Activated naive CD8-positive, alpha-beta T cell treated with anti-CD3 and anti-CD28 coated beads, Interleukin-2, amount 50 U/mL, for 24 hours (primary cell): ENCODE data around the gene KDM8.
A peak's percentile ranks its signal among the peaks of the same experiment; 100 is the strongest.

Experiments used
- ATAC-seq: fragments of 150-1000 bp; cut with Tn5 transposase; one replicate; pipeline ENCODE4 v1.10.0; 2021
- DNase-seq: peaks from one replicate; pipeline ENCODE4 v3.0.0; 2021
- H3K27ac Mint-ChIP-seq: one replicate; pipeline ENCODE4 v1.8.0; 2021; ENCODE audit warnings: mild to moderate bottlenecking, mixed read lengths
- H3K27me3 Mint-ChIP-seq: one replicate; pipeline ENCODE4 v1.8.0; 2021; ENCODE audit warnings: mixed read lengths
- H3K36me3 Mint-ChIP-seq: one replicate; pipeline ENCODE4 v1.8.0; 2021; ENCODE audit warnings: low read depth, mixed read lengths
- H3K4me1 Mint-ChIP-seq: one replicate; pipeline ENCODE4 v1.8.0; 2021; ENCODE audit warnings: mixed read lengths
- H3K4me3 Mint-ChIP-seq: one replicate; pipeline ENCODE4 v1.8.0; 2021; ENCODE audit warnings: mild to moderate bottlenecking, moderate library complexity, mixed read lengths
- H3K9me3 Mint-ChIP-seq: one replicate; pipeline ENCODE4 v1.8.0; 2021; ENCODE audit warnings: mixed read lengths

Gene KDM8

DNA sequence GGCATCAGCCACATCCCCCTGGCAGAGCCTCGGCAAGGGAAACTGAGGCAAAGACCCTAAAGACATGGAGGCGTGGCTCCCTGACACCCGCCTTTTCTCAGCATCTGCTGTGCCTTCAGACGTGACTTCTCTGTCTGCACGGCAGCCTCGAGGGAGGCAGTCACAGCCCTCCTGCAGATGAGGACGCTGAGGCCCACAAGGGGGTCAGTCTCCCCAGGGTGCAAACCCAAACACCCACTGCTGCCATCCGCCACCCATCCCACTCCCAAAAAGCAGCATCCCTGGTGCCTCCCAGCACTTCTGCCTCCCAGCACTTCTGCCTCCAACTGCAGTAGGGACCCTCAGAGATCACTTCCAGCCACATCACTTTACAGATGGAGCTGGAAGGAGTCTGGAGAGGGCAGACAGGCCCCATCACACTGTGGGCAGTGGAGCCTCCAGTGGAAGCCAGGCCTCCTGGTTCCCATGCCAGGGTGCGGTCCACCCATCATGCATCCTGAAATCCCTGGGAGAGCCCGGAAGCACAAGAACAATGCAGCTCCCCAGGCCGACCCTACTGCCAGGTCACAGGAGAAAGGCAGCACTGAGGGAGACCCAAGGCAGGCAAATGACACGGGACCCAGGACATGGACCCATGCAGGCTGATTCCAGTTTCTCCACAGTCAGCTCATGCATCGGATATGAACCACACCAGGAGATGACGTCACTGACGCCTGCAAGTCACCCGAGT, 23.8 kb downstream of the KDM8 start:
- ATAC-seq (no peak), DNase-seq (no peak)
- H3K4me3 Mint-ChIP-seq: no peak overlapping the region
- H3K36me3 Mint-ChIP-seq: peaks cover 29% of the 10 kb centered on the region
- H3K4me1 Mint-ChIP-seq: peaks cover 50% of the 10 kb centered on the region
- no peaks in the 10 kb centered on the region for H3K27me3 Mint-ChIP-seq
- H3K27ac Mint-ChIP-seq: peak overlapping the region; percentile 53
- H3K9me3 Mint-ChIP-seq: no peaks in the 10 kb centered on the region

DNA sequence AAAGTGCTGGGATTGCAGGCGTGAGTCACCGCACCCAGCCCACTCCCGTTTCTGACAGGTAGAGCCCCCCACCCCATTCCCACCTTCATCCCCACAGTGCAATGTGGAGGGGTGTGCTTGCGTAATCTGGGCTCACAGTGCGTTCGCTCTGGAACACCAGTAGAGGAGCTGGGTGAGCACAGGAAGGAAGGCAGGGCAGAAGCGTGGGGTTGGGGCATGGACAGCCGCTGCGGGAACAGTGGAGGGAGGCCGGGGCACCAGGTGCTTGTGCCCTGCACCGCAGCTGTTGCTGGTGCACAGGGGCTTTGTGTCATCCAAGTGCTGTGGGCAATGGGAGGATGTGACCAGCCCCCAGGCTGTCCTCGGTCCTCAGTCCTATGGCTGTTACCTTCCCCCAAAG, 24.7 kb downstream of the KDM8 start:
- ATAC-seq: no peak
- Mint-ChIP-seq H3K27me3 (no peaks in the 10 kb centered on the region), H3K36me3 (peaks cover 34% of the 10 kb centered on the region), H3K27ac (no peak overlapping the region), H3K4me1 (peaks cover 59% of the 10 kb centered on the region), H3K9me3 (no peaks in the 10 kb centered on the region), H3K4me3 (no peak overlapping the region)
- no peak for DNase-seq

DNA sequence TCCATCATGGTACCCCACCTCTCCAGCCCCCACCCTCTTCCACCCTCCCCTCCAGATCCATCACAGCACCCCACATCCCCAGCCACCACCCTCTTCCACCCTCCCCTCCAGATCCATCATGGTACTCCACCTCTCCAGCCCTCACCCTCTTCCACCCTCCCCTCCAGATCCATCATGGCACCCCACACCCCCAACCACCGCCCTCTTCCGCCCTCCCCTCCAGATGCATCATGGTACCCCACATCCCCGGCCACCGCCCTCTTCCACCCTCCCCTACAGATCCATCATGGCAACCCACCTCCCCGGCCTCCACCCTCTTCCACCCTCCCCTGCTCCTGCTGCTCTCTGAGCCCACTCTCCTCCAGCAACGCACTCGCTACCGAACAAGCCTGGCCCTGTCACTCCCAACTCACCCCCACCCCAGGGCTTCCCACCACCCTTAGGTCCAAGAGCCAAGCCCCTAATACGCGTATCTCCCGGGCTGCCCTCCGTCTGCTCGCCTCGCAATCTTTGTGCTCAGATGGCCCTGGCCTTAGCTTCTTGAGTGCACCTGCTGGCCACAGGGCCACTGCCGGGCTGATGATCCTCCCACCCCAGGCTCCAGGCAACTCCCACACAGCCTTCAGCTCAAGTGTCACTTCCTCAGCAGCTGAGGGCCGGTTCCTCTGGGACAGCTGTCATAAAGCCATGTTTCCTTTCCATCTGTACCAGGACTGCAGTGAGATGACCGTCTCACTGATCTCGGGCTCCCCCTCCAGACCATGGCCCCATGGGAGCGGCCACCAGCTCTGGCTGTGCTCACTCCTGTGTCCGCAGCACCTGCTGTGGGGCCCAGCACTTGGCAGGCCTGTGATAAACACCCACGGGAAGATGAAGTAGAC, 25.5 kb downstream of the KDM8 start:
- ATAC-seq (no peak), DNase-seq (no peak)
- H3K27me3 Mint-ChIP-seq: no peaks in the 10 kb centered on the region
- H3K36me3 Mint-ChIP-seq: peaks cover 41% of the 10 kb centered on the region
- H3K9me3 Mint-ChIP-seq: no peaks in the 10 kb centered on the region
- no peak overlapping the region for H3K4me3 Mint-ChIP-seq
- peaks cover 67% of the 10 kb centered on the region for H3K4me1 Mint-ChIP-seq
- H3K27ac Mint-ChIP-seq: peak overlapping the region; percentile 33

DNA sequence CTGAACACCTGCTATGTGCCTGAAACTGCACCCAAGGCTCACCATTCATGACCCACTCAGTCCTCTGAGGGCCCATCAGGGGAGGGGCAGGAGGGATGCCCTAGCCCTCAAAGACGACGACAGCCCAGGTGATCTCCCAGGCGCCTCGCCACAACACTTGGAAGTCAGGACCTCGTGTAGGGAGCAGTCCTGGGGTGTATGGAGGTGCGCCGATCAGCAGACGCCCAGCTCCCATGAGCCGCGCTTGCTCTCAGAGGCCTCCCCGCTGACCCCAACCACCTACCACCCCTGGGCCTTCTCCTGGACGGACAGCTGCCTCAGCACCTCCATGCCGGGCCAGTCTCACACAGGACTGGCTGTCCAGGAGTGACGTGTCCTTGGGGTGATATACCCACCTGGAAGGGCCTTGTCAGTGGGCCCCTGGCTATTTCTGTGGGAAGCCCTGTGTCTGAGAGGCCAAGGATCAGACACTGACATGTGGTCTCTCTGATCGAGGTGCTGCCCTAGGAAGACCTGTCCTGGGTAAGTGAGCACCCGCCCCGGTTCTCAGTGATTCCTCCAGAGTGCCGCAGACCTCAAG, 26.7 kb downstream of the KDM8 start:
- DNase-seq: no peak
- peaks cover 45% of the 10 kb centered on the region for H3K36me3 Mint-ChIP-seq
- H3K4me1 Mint-ChIP-seq: peaks cover 76% of the 10 kb centered on the region
- ATAC-seq: no peak
- peak overlapping the region; percentile 62 for H3K4me3 Mint-ChIP-seq
- H3K9me3 Mint-ChIP-seq: no peaks in the 10 kb centered on the region
- H3K27me3 Mint-ChIP-seq: no peaks in the 10 kb centered on the region
- peak overlapping the region; percentile 100 for H3K27ac Mint-ChIP-seq

DNA sequence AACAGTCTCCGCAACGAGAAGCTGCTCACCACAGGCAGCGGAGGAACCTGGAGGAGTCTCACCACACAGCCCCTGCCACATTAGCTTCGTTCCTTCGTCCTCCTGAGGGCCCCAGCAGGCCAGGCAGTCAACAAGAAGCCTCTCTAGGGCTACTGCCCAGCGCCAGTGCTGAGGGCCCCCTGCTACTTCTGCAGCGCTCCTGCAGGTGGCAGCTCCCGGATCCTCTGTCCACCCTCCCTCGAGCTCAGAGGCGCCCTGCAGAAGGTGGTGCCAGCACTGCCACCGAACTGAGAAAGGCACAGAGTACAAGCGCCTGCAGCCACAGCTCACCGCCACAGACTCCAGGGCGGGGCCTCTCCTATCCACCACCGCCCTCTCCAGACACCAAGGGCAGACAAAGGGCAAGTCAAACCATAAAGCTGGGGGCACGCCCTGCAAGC, 27.3 kb downstream of the KDM8 start:
- no peaks in the 10 kb centered on the region for H3K9me3 Mint-ChIP-seq
- peaks cover 48% of the 10 kb centered on the region for H3K36me3 Mint-ChIP-seq
- H3K4me1 Mint-ChIP-seq: peaks cover 81% of the 10 kb centered on the region
- H3K27ac Mint-ChIP-seq: peak overlapping the region; percentile 100
- DNase-seq (peak; percentile 74), ATAC-seq (peak; percentile 67)
- H3K27me3 Mint-ChIP-seq: no peaks in the 10 kb centered on the region
- H3K4me3 Mint-ChIP-seq: peak overlapping the region; percentile 62

DNA sequence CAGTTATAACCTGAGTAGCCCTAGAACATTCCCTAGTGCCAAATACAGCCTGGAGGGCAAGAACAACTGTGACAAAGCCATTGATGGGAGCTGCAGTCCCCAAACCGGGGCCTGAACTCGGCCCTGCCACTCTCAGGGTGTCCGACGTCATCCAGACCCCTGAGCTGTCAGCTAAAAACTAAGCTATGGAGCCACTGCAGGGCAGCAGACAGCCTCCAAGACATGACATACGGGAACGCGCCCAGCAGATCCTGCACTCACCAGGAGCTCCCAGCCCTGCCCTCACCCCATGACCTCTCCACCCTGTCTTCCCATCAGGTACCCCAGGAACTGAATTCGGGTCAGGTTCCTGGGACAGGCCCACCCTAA, 28.4 kb downstream of the KDM8 start:
- Mint-ChIP-seq H3K4me3 (peak overlapping the region; percentile 72), H3K27ac (peak overlapping the region; percentile 100), H3K27me3 (no peaks in the 10 kb centered on the region), H3K9me3 (no peaks in the 10 kb centered on the region), H3K4me1 (peaks cover 85% of the 10 kb centered on the region), H3K36me3 (peaks cover 45% of the 10 kb centered on the region)
- DNase-seq (no peak), ATAC-seq (no peak)

DNA sequence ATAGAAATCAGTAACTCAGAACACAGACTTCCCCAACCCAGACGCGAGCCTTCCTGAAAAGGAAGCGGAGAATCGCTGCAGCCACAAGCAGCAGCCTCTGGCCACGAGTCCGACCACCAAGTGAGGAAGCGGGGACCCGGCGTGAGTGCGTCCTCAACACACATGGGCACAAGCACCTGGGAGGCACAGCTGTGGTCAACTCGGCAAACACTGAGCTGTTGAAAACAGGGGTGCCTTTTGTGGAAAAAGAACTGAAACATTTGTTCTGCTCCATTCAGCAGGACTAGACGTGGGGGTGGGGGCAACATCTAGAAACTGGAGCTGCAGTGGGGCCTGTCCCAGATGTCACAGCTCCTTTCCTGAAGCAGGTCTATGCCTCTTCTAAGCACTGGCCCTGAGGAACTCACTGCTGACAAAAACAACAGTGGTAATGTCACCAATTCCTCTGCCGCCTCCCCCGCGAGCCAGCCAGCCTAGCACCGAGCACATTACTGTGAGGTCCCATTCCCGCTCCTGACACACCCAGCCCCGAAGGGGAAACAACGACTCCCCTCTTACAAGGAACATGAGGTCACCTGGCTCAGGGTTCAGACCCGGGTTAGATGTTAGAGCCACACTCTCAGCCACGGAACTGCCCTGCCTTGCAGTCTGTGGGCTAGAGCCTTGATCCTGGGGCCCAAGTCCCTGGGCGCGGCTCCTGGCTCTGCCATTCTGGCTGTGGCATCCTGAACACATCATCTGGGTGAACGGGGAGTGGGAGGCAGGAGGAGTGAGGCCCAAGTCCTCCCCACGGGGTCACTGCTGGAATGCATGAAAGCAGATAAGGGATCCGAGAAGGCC, 29.0 kb downstream of the KDM8 start:
- peak; percentile 73 for DNase-seq
- H3K36me3 Mint-ChIP-seq: peaks cover 42% of the 10 kb centered on the region
- ATAC-seq: peak; percentile 31
- H3K4me3 Mint-ChIP-seq: peak overlapping the region; percentile 72
- no peaks in the 10 kb centered on the region for H3K27me3 Mint-ChIP-seq
- peak overlapping the region; percentile 100 for H3K27ac Mint-ChIP-seq
- no peaks in the 10 kb centered on the region for H3K9me3 Mint-ChIP-seq
- H3K4me1 Mint-ChIP-seq: peaks cover 86% of the 10 kb centered on the region

DNA sequence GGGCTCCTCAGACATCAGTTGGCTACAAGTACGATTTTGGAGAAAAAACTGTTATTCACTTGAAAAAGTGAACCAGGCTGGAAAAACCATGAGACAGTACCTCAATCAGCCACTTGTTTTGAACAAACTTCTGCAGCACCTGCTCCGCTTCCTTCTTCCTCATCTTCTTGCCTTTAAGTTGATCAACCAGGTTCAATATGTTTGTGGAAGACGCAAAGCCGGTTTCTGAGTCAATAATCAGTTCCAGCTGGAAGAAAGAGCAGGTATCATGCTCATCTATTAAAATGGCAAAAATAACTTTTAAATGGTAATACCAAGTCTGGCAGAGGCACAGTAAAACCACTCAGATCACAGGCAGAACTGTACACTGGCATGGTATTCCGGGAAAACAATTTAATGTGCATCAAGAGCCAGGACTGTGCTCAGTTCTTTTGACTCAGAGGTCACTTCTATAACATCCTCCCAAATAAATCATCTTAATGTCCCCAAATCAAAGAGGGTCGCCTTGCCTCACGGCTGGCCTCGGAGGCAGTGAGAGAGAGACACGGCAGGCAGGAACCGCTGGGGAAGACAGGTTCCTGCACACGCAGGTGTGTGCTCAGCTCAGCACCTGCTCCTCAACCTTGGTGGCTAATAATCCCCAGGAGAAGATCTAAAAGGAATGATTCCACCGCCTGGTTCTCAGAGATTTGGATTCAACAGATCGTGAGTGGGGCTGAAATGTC, 29.7 kb downstream of the KDM8 start:
- Mint-ChIP-seq H3K4me3 (peak overlapping the region; percentile 72), H3K27ac (peak overlapping the region; percentile 100), H3K9me3 (no peaks in the 10 kb centered on the region), H3K27me3 (no peaks in the 10 kb centered on the region), H3K4me1 (peaks cover 92% of the 10 kb centered on the region), H3K36me3 (peaks cover 44% of the 10 kb centered on the region)
- DNase-seq (no peak), ATAC-seq (no peak)

DNA sequence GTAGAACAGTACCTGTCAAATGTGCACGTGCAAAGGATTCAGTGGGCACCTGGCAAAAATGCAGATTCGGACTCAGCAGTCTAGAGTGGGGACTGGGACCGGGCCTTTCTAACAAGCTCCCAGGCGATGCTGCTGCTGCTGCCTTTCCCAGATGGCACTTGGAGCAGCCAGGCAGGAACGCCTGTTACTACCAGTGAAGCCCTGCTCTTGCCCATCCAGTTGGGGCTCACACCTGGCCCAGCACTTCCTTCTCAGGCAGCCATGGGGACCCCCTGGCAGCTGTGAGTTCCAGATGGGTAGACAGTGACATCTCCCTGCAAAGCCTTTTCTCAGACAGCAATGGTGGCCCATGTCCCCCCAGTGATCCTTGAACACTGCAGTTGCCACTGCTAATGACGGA, 30.4 kb downstream of the KDM8 start:
- peaks cover 98% of the 10 kb centered on the region for H3K4me1 Mint-ChIP-seq
- H3K36me3 Mint-ChIP-seq: peaks cover 44% of the 10 kb centered on the region
- no peak for ATAC-seq
- peak overlapping the region; percentile 100 for H3K27ac Mint-ChIP-seq
- peak overlapping the region; percentile 80 for H3K4me3 Mint-ChIP-seq
- no peak for DNase-seq
- no peaks in the 10 kb centered on the region for H3K9me3 Mint-ChIP-seq
- H3K27me3 Mint-ChIP-seq: no peaks in the 10 kb centered on the region

DNA sequence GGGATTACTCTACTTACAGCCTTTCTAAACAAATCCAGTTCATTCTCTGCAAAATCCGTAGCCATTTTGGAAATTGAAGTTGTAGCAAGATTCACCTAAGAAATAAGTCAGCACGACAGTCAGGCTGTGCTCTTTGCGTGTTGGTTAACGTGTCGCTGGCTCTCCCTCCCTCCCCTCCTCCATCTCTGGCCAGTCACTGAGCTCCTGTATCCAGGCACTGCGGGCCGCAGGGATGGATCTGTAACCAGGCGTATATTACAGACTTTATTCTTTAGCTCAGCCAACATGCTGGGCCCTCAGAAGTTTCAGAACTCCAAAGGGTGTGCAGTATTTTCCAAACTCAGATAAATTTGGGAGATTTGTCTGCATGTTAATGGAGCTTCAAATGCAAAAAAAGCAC, 30.8 kb downstream of the KDM8 start:
- Mint-ChIP-seq H3K27ac (peak overlapping the region; percentile 100), H3K4me1 (peaks cover 99% of the 10 kb centered on the region), H3K9me3 (no peaks in the 10 kb centered on the region), H3K36me3 (peaks cover 44% of the 10 kb centered on the region), H3K4me3 (peak overlapping the region; percentile 80), H3K27me3 (no peaks in the 10 kb centered on the region)
- DNase-seq (no peak), ATAC-seq (no peak)

DNA sequence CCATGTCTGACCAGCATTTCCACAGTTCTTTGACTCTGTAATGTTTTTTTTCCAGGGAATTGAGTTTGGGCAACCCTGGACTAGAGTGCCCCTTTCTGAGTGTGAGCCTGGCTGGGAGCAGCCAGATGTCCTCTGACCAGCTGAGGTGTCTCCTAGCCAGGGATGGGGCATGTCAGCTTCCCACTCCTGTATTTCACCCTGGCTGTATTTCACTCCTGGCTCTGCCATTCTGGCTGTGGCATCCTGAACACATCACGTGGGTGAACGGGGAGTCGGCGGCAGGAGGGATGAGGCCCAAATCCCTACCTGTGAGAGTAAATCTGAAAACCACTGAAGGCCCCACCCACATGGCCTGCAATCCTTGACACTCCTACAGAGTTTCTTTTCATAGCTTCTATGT, 31.3 kb downstream of the KDM8 start:
- Mint-ChIP-seq H3K36me3 (peaks cover 43% of the 10 kb centered on the region), H3K27ac (peak overlapping the region; percentile 100), H3K4me1 (peaks cover 99% of the 10 kb centered on the region), H3K9me3 (no peaks in the 10 kb centered on the region), H3K4me3 (peak overlapping the region; percentile 80), H3K27me3 (no peaks in the 10 kb centered on the region)
- ATAC-seq: no peak
- DNase-seq: no peak

DNA sequence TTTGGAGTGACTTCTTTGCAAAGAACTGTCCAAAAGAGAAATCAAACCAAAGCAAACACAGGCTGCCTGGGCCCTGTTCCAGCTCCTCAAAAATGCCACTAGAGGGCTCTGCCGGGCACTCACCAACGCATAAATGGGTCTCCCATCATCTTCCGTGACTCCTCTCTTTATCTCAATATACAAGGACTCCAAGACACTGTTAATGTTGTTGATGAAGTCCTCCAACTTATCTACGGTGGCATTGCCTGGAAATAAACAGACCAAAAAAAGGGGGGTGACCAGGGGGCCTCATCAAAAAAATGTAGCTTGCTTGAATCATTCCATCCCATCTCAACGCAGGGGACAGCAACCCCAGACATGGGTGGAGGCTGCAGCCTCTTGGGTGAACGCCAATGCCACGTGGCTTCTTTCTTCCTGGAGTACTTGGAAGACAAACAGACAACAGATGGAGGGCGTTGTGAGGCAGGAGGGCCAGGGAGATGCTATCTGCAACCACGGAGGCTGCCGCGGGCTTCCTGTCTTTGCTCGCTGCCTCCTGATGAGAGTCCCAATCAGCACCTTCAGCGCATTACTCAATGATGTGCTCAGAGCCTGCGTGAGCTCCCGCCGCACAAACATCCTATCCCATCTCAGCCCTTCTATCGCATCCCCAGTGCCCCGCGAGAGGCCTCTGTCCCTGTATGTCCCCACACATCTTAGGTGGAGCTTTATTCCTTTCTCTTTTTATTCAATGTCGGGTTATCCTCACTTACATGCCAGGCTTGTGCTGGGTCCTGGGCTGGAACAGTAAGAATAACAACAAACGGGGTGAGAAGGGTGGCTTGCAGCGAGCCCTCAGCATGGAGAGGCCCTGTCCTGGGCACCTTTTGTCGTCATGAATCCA, 32.0 kb downstream of the KDM8 start:
- peak; percentile 17 for ATAC-seq
- no peaks in the 10 kb centered on the region for H3K9me3 Mint-ChIP-seq
- H3K27me3 Mint-ChIP-seq: no peaks in the 10 kb centered on the region
- H3K27ac Mint-ChIP-seq: peak overlapping the region; percentile 100
- DNase-seq: peak; percentile 82
- peak overlapping the region; percentile 80 for H3K4me3 Mint-ChIP-seq
- peaks cover 100% of the 10 kb centered on the region for H3K4me1 Mint-ChIP-seq
- H3K36me3 Mint-ChIP-seq: peaks cover 48% of the 10 kb centered on the region

DNA sequence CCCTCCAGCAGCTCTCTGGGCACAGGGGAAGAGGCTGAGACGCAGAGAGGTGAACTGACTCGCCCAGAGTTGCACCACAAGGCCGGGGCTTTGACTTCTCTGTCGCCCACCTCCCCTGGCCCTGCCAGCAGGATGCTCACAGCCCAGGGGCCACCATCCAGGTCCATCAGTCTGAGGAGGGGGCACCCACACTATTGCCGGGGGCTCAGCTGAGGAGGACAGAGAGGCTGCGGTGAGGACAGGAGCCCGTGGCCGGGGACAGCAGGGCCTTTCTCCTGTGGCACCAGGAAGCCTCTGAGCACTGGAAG, 32.6 kb downstream of the KDM8 start:
- H3K27me3 Mint-ChIP-seq: no peaks in the 10 kb centered on the region
- H3K4me3 Mint-ChIP-seq: peak overlapping the region; percentile 80
- DNase-seq: no peak
- peaks cover 99% of the 10 kb centered on the region for H3K4me1 Mint-ChIP-seq
- peak overlapping the region; percentile 100 for H3K27ac Mint-ChIP-seq
- ATAC-seq: no peak
- peaks cover 43% of the 10 kb centered on the region for H3K36me3 Mint-ChIP-seq
- no peaks in the 10 kb centered on the region for H3K9me3 Mint-ChIP-seq
